Forelimb muscle (tissue), 1 donor: ENCODE measurements around the gene MYH16. TPM values are rescaled to one million over a fixed set of nuclear protein-coding genes. Genes with fewer than 3 reads are reported as not detected.
"Not testable (repeated sequence)": the region's sequence is repeated elsewhere in the genome, so short reads cannot be mapped to it uniquely, and the experiment has no call there.

Experiments
- DNase-seq: peaks from one replicate; pipeline ENCODE4 v3.0.0-alpha.2; 2013; ENCODE audit warnings: low read depth
- polyA plus RNA-seq: library from polyadenylated mRNA; unstranded; fragments of 120-200 nt; gene quantifications from one replicate; pipeline ENCODE4 v1.2.1, GENCODE V29; 2013; ENCODE audit not compliant: insufficient read length

MYH16 gene
- polyA plus RNA-seq, 1 donor: 0.18 TPM

DNA sequence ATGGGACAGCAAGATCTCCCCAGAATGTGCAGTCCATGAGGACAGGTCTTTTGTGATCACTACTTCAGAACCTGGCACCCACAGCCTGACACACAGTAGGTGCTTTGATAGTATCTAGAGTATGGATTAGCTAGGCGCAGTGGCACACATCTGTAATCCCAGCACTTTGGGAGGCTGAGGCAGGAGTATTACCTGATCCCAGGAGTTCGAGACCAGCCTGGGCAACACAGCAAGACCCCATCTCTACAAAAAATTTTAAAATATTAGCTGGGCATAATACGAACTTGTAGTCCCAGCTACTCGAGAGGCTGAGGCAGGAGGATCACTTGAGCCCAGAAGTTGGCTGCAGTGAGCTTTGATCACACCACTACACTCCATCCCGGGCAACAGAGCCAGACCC, 79.6 kb downstream of the MYH16 start:
- DNase-seq: no peak

DNA sequence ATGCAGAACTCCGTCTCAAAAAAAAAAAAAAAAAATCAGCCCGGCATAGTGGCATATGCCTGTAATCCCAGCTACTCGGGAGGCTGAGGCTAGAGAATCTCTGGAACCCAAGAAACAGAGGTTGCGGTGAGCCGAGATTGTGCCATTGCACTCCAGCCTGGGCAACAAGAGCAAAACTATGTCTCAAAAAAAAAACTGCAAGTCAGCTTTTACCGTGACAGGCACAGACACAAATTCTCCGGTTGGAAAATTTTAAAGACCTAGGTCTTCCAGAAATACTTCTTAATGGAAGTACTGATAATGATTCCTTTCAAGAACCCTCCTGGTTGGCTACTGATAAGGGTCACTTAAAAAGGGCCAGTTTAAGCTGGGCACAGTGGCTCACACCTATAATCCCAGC, 82.5 kb downstream of the MYH16 start:
- DNase-seq: no peak

DNA sequence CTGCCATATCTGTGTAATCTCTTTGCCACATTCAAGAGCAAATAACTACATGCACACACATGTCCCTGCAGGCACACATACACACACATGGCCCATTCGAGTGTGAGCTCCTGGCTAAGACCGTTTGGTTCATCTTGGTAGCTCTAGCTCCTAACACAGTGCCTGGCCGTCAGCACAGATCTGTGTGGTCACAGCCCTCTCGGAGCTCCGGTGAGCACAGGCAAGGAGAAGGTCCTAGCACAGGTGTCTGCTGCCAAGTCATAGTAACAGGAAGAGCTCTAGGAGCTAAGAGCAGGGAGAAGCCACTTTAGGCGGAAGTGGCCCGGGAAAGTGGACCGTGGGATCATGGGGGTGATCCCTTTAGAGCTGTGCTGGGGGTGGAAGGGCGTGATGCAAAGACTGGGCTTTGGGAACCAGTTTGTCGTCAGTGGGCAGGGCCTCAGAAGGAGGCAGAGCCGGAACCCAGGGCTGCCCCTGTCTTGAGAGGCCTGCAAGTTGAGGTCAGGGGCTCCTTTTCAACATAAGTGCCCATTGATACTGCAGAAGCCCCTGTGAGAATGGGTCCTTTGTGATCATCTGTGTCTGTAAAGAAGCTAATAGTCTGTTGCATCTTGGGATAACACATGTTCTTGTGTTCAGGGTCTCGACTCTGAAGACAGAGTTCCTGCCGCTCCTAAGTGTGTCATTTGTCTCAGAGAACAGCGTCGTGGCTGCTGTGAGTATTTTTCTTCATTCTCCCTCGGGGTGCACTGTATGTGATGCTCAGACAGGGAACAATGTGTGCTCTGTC, 85.3 kb downstream of the MYH16 start:
- DNase-seq: no peak

DNA sequence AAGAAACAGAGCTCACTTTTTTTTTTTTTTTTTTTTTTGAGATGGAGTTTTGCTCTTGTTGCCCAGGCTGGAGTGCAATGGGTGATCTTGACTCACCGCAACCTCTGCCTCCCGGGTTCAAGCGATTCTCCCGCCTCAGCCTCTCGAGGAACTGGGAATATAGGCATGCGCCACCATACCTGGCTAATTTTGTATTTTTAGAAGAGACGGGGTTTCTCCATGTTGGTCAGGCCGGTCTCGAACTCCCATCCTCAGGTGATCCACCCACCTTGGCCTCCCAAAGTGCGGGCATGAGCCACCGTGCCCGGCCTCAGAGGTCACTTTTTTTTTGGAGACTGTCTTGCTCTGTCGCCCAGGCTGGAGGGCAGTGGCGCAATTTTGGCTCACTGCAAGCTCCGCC, 85.9 kb downstream of the MYH16 start:
- not testable (repeated sequence) for DNase-seq

DNA sequence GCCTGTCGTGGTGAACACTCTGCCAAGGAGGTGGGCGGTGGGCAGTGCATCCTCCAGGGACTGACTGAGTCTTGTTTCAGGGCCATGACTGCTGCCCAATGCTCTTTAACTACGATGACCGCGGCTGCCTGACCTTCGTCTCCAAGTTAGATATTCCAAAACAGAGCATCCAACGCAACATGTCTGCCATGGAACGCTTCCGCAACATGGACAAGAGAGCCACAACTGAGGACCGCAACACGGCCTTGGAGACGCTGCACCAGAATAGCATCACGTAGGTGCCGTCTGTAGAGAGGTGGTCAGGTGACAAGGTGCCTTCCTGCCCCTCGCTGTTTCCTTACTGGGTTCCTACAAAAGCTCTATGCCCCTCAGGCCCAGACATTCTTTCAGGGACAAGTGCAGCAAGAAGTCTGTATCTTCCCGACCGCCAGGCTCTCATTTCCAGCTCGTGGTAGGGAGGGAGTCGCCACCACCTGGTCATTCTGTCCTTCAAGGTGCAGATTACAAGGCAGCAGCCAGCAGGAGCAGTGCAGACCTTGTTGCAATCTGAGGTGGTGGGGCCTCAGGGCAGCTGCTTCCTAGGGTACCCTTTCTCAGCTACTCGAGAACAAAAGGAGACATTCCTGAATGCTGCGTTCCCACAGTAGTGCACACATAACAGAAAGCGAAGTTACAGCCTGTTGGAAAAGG, 87.0 kb downstream of the MYH16 start:
- DNase-seq: no peak

Other genes starting within 250 kb of the MYH16 start
- 8.8 TPM for gene SMURF1, start 128.7 kb upstream of the MYH16 start, polyA plus RNA-seq
- gene KPNA7, start 64.7 kb upstream of the MYH16 start, polyA plus RNA-seq: not detected
- gene ARPC1A, start 53.1 kb downstream of the MYH16 start, polyA plus RNA-seq: 55.8 TPM
- 35.0 TPM for gene ARPC1B, start 101.9 kb downstream of the MYH16 start, polyA plus RNA-seq
- 109 TPM for gene PDAP1, start 135.8 kb downstream of the MYH16 start, polyA plus RNA-seq
- 68.8 TPM for gene BUD31, start 136.1 kb downstream of the MYH16 start, polyA plus RNA-seq
- 3.7 TPM for gene PTCD1, start 166.0 kb downstream of the MYH16 start, polyA plus RNA-seq
- gene CPSF4, start 166.1 kb downstream of the MYH16 start, polyA plus RNA-seq: 38.6 TPM
- gene ATP5MF, start 193.3 kb downstream of the MYH16 start, polyA plus RNA-seq: 366 TPM
- 37.8 TPM for gene ZNF789, start 200.1 kb downstream of the MYH16 start, polyA plus RNA-seq
- 9.7 TPM for gene ZNF394, start 227.4 kb downstream of the MYH16 start, polyA plus RNA-seq
- 9.4 TPM for gene ZKSCAN5, start 231.8 kb downstream of the MYH16 start, polyA plus RNA-seq